GM13976 (cell line): ENCODE results near the gene TSKU.
"Not testable (repeated sequence)": the region's sequence is repeated elsewhere in the genome, so short reads cannot be mapped to it uniquely, and the experiment has no call there.

Experiments
- DNase-seq: peaks from one replicate; pipeline ENCODE4 v3.0.0; 2012; ENCODE audit warnings: low spot score
- CTCF ChIP-seq: IDR thresholded peaks from 2 replicates; pipeline ENCODE4 v1.5.1; 2012; ENCODE audit warnings: borderline replicate concordance, mild to moderate bottlenecking; ENCODE audit not compliant: insufficient read depth; ENCODE audit errors: extremely low read depth, missing control alignments, control extremely low read depth
- in situ Hi-C: fragments of 300-500 bp; cut with MboI; formaldehyde crosslinking; loops from one replicate; pipeline ENCODE4 v1.12.0; 2022; ENCODE audit warnings: low sequenced_read_pairs, mixed read lengths, inconsistent platforms; ENCODE audit not compliant: unreplicated experiment

TSKU gene

GRCh38 chr11:76787911-76788596 lies 4.9 kb downstream of the TSKU start:
- TF ChIP-seq CTCF, result no peak
- no peak for DNase-seq
- in situ Hi-C loops, result no loop called here

DNA sequence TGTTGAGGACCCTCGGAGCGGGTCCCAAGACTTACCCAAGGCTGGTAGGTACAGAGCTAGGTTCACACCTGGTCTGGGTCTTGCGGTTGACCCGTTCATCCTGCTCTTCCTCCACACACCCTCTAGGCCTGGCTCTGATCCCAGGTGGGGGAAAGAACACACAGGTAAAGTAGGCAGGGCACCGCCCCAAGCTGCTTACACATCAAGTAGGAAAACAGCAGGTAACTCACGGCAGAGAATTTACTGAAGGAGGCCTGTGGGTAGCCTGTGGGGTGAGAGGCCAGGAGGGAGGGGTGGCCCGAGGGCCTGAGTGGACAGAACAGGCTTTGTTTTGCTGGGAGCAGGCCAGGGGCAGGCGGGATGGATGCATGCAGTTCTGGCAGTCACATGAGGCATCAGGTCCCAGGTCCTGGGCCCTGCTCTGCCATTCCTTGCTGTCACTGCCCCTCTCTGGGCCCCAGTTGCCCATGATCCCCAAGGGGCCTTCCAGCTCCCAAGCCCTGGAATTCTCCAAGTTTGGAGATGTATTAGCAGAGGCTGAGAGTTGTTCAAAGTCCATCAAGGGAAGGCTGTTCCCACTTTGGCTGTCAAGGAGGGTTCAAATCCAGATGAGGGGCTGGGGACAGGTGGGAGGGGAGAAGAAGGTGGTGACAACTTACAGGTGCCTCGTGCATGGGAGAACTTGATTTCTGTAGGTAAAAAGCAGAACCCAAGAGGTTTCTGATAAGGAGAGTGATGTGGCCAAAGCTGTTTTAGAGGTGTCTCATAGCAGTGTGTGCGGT lies 5.7 kb downstream of the TSKU start:
- in situ Hi-C loops, result no loop called here
- no peak for DNase-seq
- TF ChIP-seq CTCF, result no peak

DNA sequence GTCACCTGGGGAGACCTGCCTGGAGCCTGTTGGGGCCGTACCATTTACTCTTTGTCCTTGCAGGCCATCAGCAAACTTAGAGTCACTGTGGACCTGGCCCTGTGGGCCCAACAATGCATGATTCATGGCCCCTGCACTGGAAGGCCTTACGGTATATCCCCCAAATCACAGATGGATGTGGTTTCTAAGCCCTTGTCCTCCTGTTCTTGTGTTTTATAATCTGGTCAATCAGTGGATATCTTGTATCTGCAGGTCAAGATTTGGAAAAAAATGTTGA lies 6.2 kb downstream of the TSKU start:
- DNase-seq, result no peak
- in situ Hi-C loops, result no loop called here
- no peak for TF ChIP-seq CTCF

DNA sequence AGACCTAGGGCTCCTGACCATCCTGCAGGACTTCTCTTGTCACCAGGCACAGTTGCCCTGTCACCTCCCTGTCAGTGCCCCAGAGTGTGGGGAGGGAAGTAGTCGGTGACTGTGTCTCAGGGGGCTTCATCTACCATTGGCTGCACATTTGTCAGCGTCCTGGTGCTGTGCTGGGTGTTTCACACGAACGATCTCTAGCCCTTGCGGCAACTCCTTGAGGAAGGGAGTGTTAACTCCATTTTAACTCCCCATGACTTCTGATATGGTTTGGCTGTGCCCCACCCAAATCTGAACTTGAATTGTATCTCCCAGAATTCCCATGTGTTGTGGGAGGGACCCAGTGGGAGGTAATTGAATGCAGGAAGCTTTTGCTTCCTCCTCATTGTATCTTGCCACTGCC lies 7.1 kb downstream of the TSKU start:
- no peak for DNase-seq
- in situ Hi-C loops, result no loop called here
- TF ChIP-seq CTCF, result no peak

- in situ Hi-C loops, DNase-seq: not testable (repeated sequence)
These were observed 8.0 kb downstream of the TSKU start for GRCh38 chr11:76791002-76791770.

DNA sequence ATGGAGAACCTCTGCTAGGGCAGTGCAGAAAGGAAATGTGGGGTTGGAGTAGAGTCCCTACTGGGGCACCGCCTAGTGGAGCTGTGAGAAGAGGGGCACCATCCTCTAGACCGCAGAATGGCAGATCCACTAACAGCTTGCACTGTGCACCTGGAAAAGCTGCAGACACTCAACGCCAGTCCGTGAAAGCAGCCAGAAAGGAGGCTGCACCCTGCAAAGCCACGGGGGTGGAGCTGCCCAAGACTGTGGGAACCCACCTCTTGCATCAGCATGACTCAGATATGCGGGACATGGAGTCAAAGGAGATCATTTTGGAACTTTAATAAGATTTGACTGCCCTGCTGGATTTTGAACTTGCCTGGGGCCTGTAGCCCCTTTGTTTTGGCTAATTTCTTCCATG lies 8.7 kb downstream of the TSKU start:
- TF ChIP-seq CTCF, result no peak
- no peak for DNase-seq
- in situ Hi-C loops, result no loop called here

- DNase-seq, result peak; percentile 6
- no peak for TF ChIP-seq CTCF
- in situ Hi-C loops, result no loop called here
These were observed 9.5 kb downstream of the TSKU start for GRCh38 chr11:76792505-76793264.
